K562 (cell line): Measurements from ENCODE around the gene TRANK1. TPM values are rescaled to one million over a fixed set of nuclear protein-coding genes. Genes with fewer than 3 reads are reported as not detected.

Source experiments
- ATAC-seq: fragments of 200-7000 bp; cut with Tn5 transposase; 3 replicates; pipeline ENCODE4 v1.9.1; 2020; ENCODE audit warnings: moderate library complexity
- BruUV-seq: library from RNA; stranded (reverse); fragments of 400-500 nt; replicated peaks from 2 replicates; lab custom pipeline; 2021; lab: Mats Ljungman, UMichigan
- CTCF ChIA-PET: fragments of 300-600 bp; formaldehyde crosslinking; extraction: SDS; loops from one replicate; lab custom pipeline; 2021; ENCODE audit warnings: low intra/inter-chr PET ratio; lab: Yijun Ruan, JAX
- POLR2A ChIA-PET: fragments of 300-600, 350-650 bp; sonication (Branson Sonifier 250); formaldehyde crosslinking; extraction: SDS; loops from one replicate; lab custom pipeline; 2021; ENCODE audit warnings: antibody characterized with exemption, inconsistent platforms; lab: Yijun Ruan, JAX
- DNase-seq, 4 experiments: peaks; one replicate each; pipeline versions ENCODE4 v3.0.0 to v3.0.0-alpha.2; 2011 to 2018; ENCODE audit warnings: low spot score in 3 of 4, mixed read lengths in 3 of 4; ENCODE audit errors: extremely low read depth in 1 of 4
- FAIRE-seq: peaks from 2 replicates; lab custom pipeline; 2011; peaks lifted over from hg19 to GRCh38; lab: Jason Lieb, UNC
- H2AFZ ChIP-seq: 2 replicates; pipeline ENCODE4 v1.6.0; 2011; ENCODE audit warnings: low read depth, low read length, control low read depth, inconsistent platforms
- H3K27ac ChIP-seq: fragments of 200-600 bp; 3 replicates; pipeline ENCODE4 v1.8.0; 2011; ENCODE audit warnings: low read depth, mild to moderate bottlenecking, control low read depth, inconsistent platforms, low read length, moderate library complexity, mixed read lengths; ENCODE audit errors: extremely low read depth
- H3K27me3 ChIP-seq, 2 experiments: fragments of 300-600 bp in 1 of 2; 2 replicates in 1 of 2; 3 replicates in 1 of 2; pipeline versions ENCODE4 v1.6.0 to v1.8.0; 2011; ENCODE audit warnings: inconsistent platforms in 2 of 2, low read length in 2 of 2, mild to moderate bottlenecking in 1 of 2, mixed read lengths in 1 of 2, moderate library complexity in 1 of 2; ENCODE audit not compliant: control insufficient read depth in 2 of 2, insufficient read depth in 2 of 2
- H3K36me3 ChIP-seq: fragments of 300-600 bp; 3 replicates; pipeline ENCODE4 v1.8.0; 2011; ENCODE audit warnings: mild to moderate bottlenecking, low read length, inconsistent platforms; ENCODE audit not compliant: control insufficient read depth, insufficient read depth
- H3K4me1 ChIP-seq, 2 experiments: fragments of 200-600 bp in 1 of 2; replicated peaks in 1 of 2; 2 replicates in 1 of 2; 3 replicates in 1 of 2; pipeline versions ENCODE4 v1.5.1 to v1.8.0; 2011; ENCODE audit warnings: inconsistent platforms in 2 of 2, low read length in 2 of 2, mild to moderate bottlenecking in 1 of 2, mixed read lengths in 1 of 2, moderate library complexity in 1 of 2; ENCODE audit not compliant: control insufficient read depth in 2 of 2, insufficient read depth in 2 of 2
- H3K4me2 ChIP-seq: 2 replicates; pipeline ENCODE4 v1.6.1; 2011; ENCODE audit warnings: low read length, control low read depth, inconsistent platforms, mixed read lengths; ENCODE audit not compliant: insufficient read depth
- H3K4me3 ChIP-seq: fragments of 200-600 bp; sonication (generic), shearing (Covaris generic); 2 replicates; pipeline ENCODE4 v1.5.1; 2016; ENCODE audit warnings: control low read depth, inconsistent platforms
- H3K79me2 ChIP-seq: fragments of 200-600 bp; 3 replicates; pipeline ENCODE4 v1.8.0; 2011; ENCODE audit warnings: low read length, inconsistent platforms; ENCODE audit not compliant: control insufficient read depth, insufficient read depth
- H3K9ac ChIP-seq, 2 experiments: 2 replicates each; pipeline versions ENCODE4 v1.6.0 to v1.6.1; 2011; ENCODE audit warnings: low read depth in 2 of 2, low read length in 2 of 2, control low read depth in 1 of 2, inconsistent platforms in 1 of 2, mild to moderate bottlenecking in 1 of 2, mixed read lengths in 1 of 2; ENCODE audit not compliant: insufficient read depth in 1 of 2
- H3K9me1 ChIP-seq: one replicate; pipeline ENCODE4 v1.6.0; 2011; ENCODE audit warnings: inconsistent platforms, mild to moderate bottlenecking, low read length, moderate library complexity; ENCODE audit not compliant: control insufficient read depth, insufficient read depth
- H3K9me3 ChIP-seq: replicated peaks from 2 replicates; pipeline ENCODE4 v1.5.1; 2011; ENCODE audit warnings: low read depth, low read length, inconsistent platforms; ENCODE audit not compliant: control insufficient read depth, insufficient read depth
- H4K20me1 ChIP-seq: replicated peaks from 2 replicates; pipeline ENCODE4 v1.6.1; 2011; ENCODE audit warnings: low read length, inconsistent platforms, mixed read lengths; ENCODE audit not compliant: control insufficient read depth, insufficient read depth
- ASH1L ChIP-seq: fragments of 450-650 bp; IDR thresholded peaks from 2 replicates; pipeline ENCODE4 v1.6.1; 2018; ENCODE audit warnings: borderline replicate concordance, mild to moderate bottlenecking, low read depth; ENCODE audit not compliant: partially characterized antibody
- CBFA2T2 ChIP-seq: fragments of 450-650 bp; conservative IDR thresholded peaks from 2 replicates; pipeline ENCODE4 v1.6.1; 2017; ENCODE audit warnings: mild to moderate bottlenecking
- DACH1 ChIP-seq: fragments of 450-650 bp; IDR thresholded peaks from 2 replicates; pipeline ENCODE4 v1.6.1; 2018; ENCODE audit not compliant: partially characterized antibody
- ELF1 ChIP-seq: fragments of 200-800 bp; sonication (Bioruptor generic); IDR thresholded peaks from 2 replicates; pipeline ENCODE4 v1.6.1; 2016; ENCODE audit warnings: missing genetic modification characterization, missing compliant biosample characterization
- EP400 ChIP-seq: fragments of 450-650 bp; IDR thresholded peaks from 2 replicates; pipeline ENCODE4 v1.6.1; 2017; ENCODE audit warnings: antibody characterized with exemption, mild to moderate bottlenecking, moderate library complexity
- ESRRB ChIP-seq: fragments of 250-450 bp; sonication (Bioruptor Pico); IDR thresholded peaks from 2 replicates; pipeline ENCODE4 v1.5.0; 2020; ENCODE audit warnings: mild to moderate bottlenecking, moderate library complexity, borderline replicate concordance
- FOXA3 ChIP-seq, 2 experiments: fragments of 450-650 bp in 1 of 2; sonication (generic) in 1 of 2; formaldehyde crosslinking; IDR thresholded peaks in 1 of 2; conservative IDR thresholded peaks in 1 of 2; 2 replicates each; pipeline versions ENCODE4 v1.4.0 to v1.8.0; 2020 to 2022; ENCODE audit warnings: mild to moderate bottlenecking in 2 of 2, missing genetic modification reagents in 1 of 2
- HIVEP1 ChIP-seq: fragments of 250-450 bp; sonication (Bioruptor Pico); IDR thresholded peaks from 2 replicates; pipeline ENCODE4 v1.4.0; 2020; ENCODE audit warnings: mild to moderate bottlenecking
- LARP7 ChIP-seq: fragments of 450-650 bp; IDR thresholded peaks from 2 replicates; pipeline ENCODE4 v1.6.1; 2016
- NFRKB ChIP-seq: fragments of 450-650 bp; IDR thresholded peaks from 2 replicates; pipeline ENCODE4 v1.6.1; 2016; ENCODE audit warnings: low read depth
- NR1H2 ChIP-seq: sonication (generic); formaldehyde crosslinking; IDR thresholded peaks from 2 replicates; pipeline ENCODE4 v1.4.0; 2020; ENCODE audit warnings: mild to moderate bottlenecking, missing genetic modification reagents
- POLR2A ChIP-seq: fragments of 450-650 bp; conservative IDR thresholded peaks from 2 replicates; pipeline ENCODE4 v1.6.1; 2016
- RB1 ChIP-seq: fragments of 450-650 bp; IDR thresholded peaks from 2 replicates; pipeline ENCODE4 v1.6.1; 2017; ENCODE audit warnings: low read depth, mild to moderate bottlenecking
- SRSF3 ChIP-seq: fragments of 200-400 bp; formaldehyde crosslinking; IDR thresholded peaks from 2 replicates; pipeline ENCODE4 v1.6.1; 2016; ENCODE audit warnings: mild to moderate bottlenecking, low read length, moderate library complexity; ENCODE audit not compliant: insufficient read depth
- STAT5A ChIP-seq: IDR thresholded peaks from 2 replicates; pipeline ENCODE4 v1.6.1; 2012; ENCODE audit warnings: low read length, inconsistent platforms, borderline replicate concordance
- THRAP3 ChIP-seq: fragments of 450-650 bp; IDR thresholded peaks from 2 replicates; pipeline ENCODE4 v1.6.1; 2016; ENCODE audit warnings: mild to moderate bottlenecking, inconsistent platforms, borderline replicate concordance
- ZBTB7A ChIP-seq: IDR thresholded peaks from 2 replicates; pipeline ENCODE4 v1.6.1; 2011; ENCODE audit warnings: low read depth, mild to moderate bottlenecking, low read length, moderate library complexity, borderline replicate concordance; ENCODE audit not compliant: control insufficient read depth
- ZNF140 ChIP-seq: fragments of 250-450 bp; sonication (Bioruptor Pico); IDR thresholded peaks from 2 replicates; pipeline ENCODE4 v1.8.0; 2021; ENCODE audit warnings: moderate library complexity, mild to moderate bottlenecking, inconsistent platforms
- WGBS: fragments of 100-300 bp; shearing (Covaris generic); methylation state at CpG from one replicate; pipeline ENCODE4 v1.1.6; 2016; ENCODE audit warnings: low coverage, mixed read lengths; ENCODE audit not compliant: insufficient coverage; ENCODE audit errors: missing lambda C conversion rate; 5-methylcytosine and 5-hydroxymethylcytosine counted together
- in situ Hi-C: fragments of 300-500 bp; cut with MboI; formaldehyde crosslinking; loops from 4 replicates; pipeline ENCODE4 v1.15.0; 2018; ENCODE audit warnings: inconsistent platforms, mixed read lengths
- intact Hi-C: fragments of 100-400 bp; cut with micrococcal nuclease; formaldehyde crosslinking; loops from 2 replicates; pipeline ENCODE4 v1.14.2; 2022
- polyA plus RNA-seq, 8 experiments: library from polyadenylated mRNA; depleted of rRNA in 4 of 8; stranded (reverse) in 5 of 8; unstranded in 3 of 8; fragments of >200 nt; fragmentation: Nextera tagmentation in 2 of 8; fragmentation: Illumina TruSeq in 1 of 8; extraction: Ambion mirVana in 2 of 8; extraction: Trizol in 1 of 8; gene quantifications; 2 replicates each; pipeline versions ENCODE4 v1.2.1 to v1.2.3, GENCODE V29; 2011 to 2014; ENCODE audit warnings: inconsistent platforms in 1 of 8, missing spikeins in 1 of 8
- total RNA-seq, 7 experiments: library from RNA; depleted of rRNA in 6 of 7; stranded (reverse); fragments of >200 nt in 6 of 7; fragmentation: Illumina TruSeq in 2 of 7; extraction: Trizol in 2 of 7; gene quantifications; 2 replicates each; pipeline versions ENCODE4 v1.2.1 to v1.2.3, GENCODE V29; 2011 to 2021; ENCODE audit warnings: low replicate concordance in 1 of 7
- TF ChIP-seq, protein P1 (sequence below): sonication (generic); formaldehyde crosslinking; IDR thresholded peaks from 2 replicates; pipeline ENCODE4 v1.8.1; 2022; ENCODE audit warnings: missing genetic modification reagents
- TF ChIP-seq, protein P2 (sequence below): IDR thresholded peaks from 2 replicates; pipeline ENCODE4 v1.6.1; 2016; ENCODE audit warnings: missing genetic modification characterization, missing compliant biosample characterization
- TF ChIP-seq, protein P3 (sequence below), 2 experiments: fragments of 450-650 bp in 1 of 2; sonication (generic) in 1 of 2; formaldehyde crosslinking in 1 of 2; IDR thresholded peaks in 1 of 2; conservative IDR thresholded peaks in 1 of 2; 2 replicates each; pipeline versions ENCODE4 v1.6.1 to v1.8.1; 2016 to 2023; ENCODE audit warnings: mild to moderate bottlenecking in 2 of 2, moderate library complexity in 2 of 2, inconsistent platforms in 1 of 2, missing genetic modification reagents in 1 of 2

TRANK1 gene
- total and polyA plus RNA-seq, 9 of the 15 experiments (the other 6 are each of a cell fraction or from before 2014, with no cell fraction given), result 0.41 to 5.3 (median 2.1) TPM

DNA sequence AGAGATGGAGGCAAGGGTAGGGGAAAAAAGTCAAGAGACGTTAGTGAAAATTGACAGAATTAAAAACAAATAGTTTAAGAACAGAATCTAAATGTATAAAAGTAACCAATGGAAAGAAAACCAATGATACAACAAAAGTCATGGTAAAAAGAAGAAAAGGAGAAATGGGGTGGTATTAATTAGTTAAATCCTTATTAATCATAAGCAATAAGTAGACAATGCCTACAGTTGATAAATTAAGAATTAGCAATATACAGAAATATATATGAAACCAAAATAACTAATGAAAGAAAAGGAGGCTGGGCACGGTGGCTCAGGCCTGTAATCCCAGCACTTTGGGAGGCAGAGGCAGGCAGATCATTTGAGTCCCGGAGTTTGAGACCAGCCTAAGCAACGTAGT is 24.2 kb upstream of the TRANK1 start:
- Histone ChIP-seq H3K27ac (peak overlapping the region; percentile 79), H3K4me3 (no peak overlapping the region), H3K9me3 (no peaks in the 10 kb centered on the region), H3K4me2 (peak overlapping the region; percentile 60), H2AFZ (peak overlapping the region; percentile 82), H3K36me3 (no peaks in the 10 kb centered on the region), H4K20me1 (no peaks in the 10 kb centered on the region), H3K4me1 (peaks cover 31 to 44% of the 10 kb centered on the region in 2 experiments), H3K9ac (peak overlapping the region; percentile 23 to 51; a peak in 3 of 4 replicates), H3K27me3 (no peaks in the 10 kb centered on the region), H3K9me1 (no peaks in the 10 kb centered on the region), H3K79me2 (no peaks in the 10 kb centered on the region)
- no TSS peak for BruUV-seq
- ATAC-seq (no peak; the same call in 2 of the 3 replicates), FAIRE-seq (no peak), DNase-seq (no peak)
- intact Hi-C loops (no loop called here), in situ Hi-C loops (no loop called here)
- ChIA-PET POLR2A (interaction anchor here (0.6 to 2.4 kb wide), 7 partner anchors 10 to 1125 kb away, joined by 3 to 19 read pairs (median 7); partner anchors contain the start of genes EPM2AIP1 and MLH1), CTCF (no interaction called here)
- WGBS, result 38% methylated on average over 4 of the region's 4 CpGs
- TF ChIP-seq ESRRB (no peak), FOXA3 (CRISPR knock-in tag; conservative IDR thresholded peaks at IDR 0.05 in 1 of 2, IDR thresholded peaks at IDR 0.05 in 1 of 2) (no peak), ASH1L (peak; percentile 22), STAT5A (no peak), RB1 (no peak), SRSF3 (no peak), LARP7 (peak; percentile 68; the same call in 1 of the 2 replicates), POLR2A (no peak), THRAP3 (peak; percentile 66; the same call in 1 of the 2 replicates), DACH1 (peak; percentile 58), EP400 (peak; percentile 30; the same call in 1 of the 2 replicates), ZBTB7A (no peak), HIVEP1 (CRISPR knock-in tag) (no peak), NFRKB (peak; percentile 68; the same call in 1 of the 2 replicates), ZNF140 (CRISPR knock-in tag) (no peak), ELF1 (tag) (0 out of 2 replicates have a peak, but pooled peaks have one; percentile 19), NR1H2 (no peak), CBFA2T2 (no peak)
- TF ChIP-seq, protein P1, sequence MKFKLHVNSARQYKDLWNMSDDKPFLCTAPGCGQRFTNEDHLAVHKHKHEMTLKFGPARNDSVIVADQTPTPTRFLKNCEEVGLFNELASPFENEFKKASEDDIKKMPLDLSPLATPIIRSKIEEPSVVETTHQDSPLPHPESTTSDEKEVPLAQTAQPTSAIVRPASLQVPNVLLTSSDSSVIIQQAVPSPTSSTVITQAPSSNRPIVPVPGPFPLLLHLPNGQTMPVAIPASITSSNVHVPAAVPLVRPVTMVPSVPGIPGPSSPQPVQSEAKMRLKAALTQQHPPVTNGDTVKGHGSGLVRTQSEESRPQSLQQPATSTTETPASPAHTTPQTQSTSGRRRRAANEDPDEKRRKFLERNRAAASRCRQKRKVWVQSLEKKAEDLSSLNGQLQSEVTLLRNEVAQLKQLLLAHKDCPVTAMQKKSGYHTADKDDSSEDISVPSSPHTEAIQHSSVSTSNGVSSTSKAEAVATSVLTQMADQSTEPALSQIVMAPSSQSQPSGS (CRISPR knock-in tag), result no peak
- TF ChIP-seq, protein P2, sequence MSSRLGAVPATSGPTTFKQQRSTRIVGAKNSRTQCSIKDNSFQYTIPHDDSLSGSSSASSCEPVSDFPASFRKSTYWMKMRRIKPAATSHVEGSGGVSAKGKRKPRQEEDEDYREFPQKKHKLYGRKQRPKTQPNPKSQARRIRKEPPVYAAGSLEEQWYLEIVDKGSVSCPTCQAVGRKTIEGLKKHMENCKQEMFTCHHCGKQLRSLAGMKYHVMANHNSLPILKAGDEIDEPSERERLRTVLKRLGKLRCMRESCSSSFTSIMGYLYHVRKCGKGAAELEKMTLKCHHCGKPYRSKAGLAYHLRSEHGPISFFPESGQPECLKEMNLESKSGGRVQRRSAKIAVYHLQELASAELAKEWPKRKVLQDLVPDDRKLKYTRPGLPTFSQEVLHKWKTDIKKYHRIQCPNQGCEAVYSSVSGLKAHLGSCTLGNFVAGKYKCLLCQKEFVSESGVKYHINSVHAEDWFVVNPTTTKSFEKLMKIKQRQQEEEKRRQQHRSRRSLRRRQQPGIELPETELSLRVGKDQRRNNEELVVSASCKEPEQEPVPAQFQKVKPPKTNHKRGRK (tag), result peak; percentile 76
- TF ChIP-seq, protein P3, sequence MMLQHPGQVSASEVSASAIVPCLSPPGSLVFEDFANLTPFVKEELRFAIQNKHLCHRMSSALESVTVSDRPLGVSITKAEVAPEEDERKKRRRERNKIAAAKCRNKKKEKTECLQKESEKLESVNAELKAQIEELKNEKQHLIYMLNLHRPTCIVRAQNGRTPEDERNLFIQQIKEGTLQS (IDR thresholded peaks at IDR 0.05), result 0 out of 2 replicates have a peak, but pooled peaks have one; percentile 2
- TF ChIP-seq, protein P3 (CRISPR knock-in tag; conservative IDR thresholded peaks at IDR 0.05), result no peak
